Lower leg skin (tissue), 4 donors: Measurements from ENCODE around the gene MTCH1. TPM values are rescaled to one million over a fixed set of nuclear protein-coding genes. Genes with fewer than 3 reads are reported as not detected.

ENCODE experiments used
- DNase-seq, 2 donors: peaks; one replicate each; pipeline ENCODE4 v3.0.0-alpha.2; 2019; ENCODE audit warnings: low spot score in 2 of 2
- H3K4me3 ChIP-seq: fragments of 200-600 bp; sonication (generic); 2 replicates; pipeline ENCODE4 v1.5.1; 2017; ENCODE audit warnings: mild to moderate bottlenecking, low read depth; ENCODE audit not compliant: poor library complexity, severe bottlenecking
- CTCF ChIP-seq, 3 donors: fragments of 450-650 bp; IDR thresholded peaks; one replicate each; pipeline ENCODE4 v1.5.1; 2016; ENCODE audit warnings: antibody characterized with exemption in 3 of 3, mild to moderate bottlenecking in 3 of 3, moderate library complexity in 2 of 3
- POLR2A ChIP-seq, 2 donors: fragments of 450-650 bp; IDR thresholded peaks; one replicate each; pipeline ENCODE4 v1.6.1; 2016 to 2017; ENCODE audit warnings: antibody characterized with exemption in 2 of 2, mild to moderate bottlenecking in 1 of 2, moderate library complexity in 1 of 2
- WGBS, 2 donors: methylation state at CpG; one replicate each; pipeline ENCODE4 v1.1.5; 2018; 5-methylcytosine and 5-hydroxymethylcytosine counted together
- intact Hi-C: fragments of 100-400 bp; cut with DNase I; formaldehyde crosslinking; loops from one replicate; pipeline ENCODE4 v1.15.0; 2023; ENCODE audit warnings: low total_unique reads
- total RNA-seq, 4 donors: library from RNA; depleted of rRNA; stranded (reverse); fragments of >200 nt; gene quantifications; one replicate each; pipeline ENCODE4 v1.1.0, GENCODE V29; 2016

The MTCH1 gene
- total RNA-seq, 4 donors from 2014 or later: 166 to 219 (median 188) TPM

- H3K4me3 ChIP-seq: no peak overlapping the region
- DNase-seq: no peak
- intact Hi-C loops: no loop called here
- TF ChIP-seq CTCF (IDR thresholded peaks at IDR 0.05) (no peak), POLR2A (IDR thresholded peaks at IDR 0.05) (no peak)
- WGBS, 2 donors: 70 to 73% methylated on average over 3 of the region's 3 CpGs
Measured at GRCh38 chr6:36967301-36967700, 18.7 kb downstream of the MTCH1 start.

GRCh38 chr6:36964908-36965307 lies 21.1 kb downstream of the MTCH1 start:
- no peak overlapping the region for H3K4me3 ChIP-seq
- no peak for DNase-seq
- WGBS, 2 donors: 76 to 91% methylated on average over 4 of the region's 4 CpGs
- TF ChIP-seq CTCF (IDR thresholded peaks at IDR 0.05): no peak
- no peak for TF ChIP-seq POLR2A (IDR thresholded peaks at IDR 0.05)
- intact Hi-C loops: no loop called here

- no peak for TF ChIP-seq CTCF (IDR thresholded peaks at IDR 0.05)
- no peak for TF ChIP-seq POLR2A (IDR thresholded peaks at IDR 0.05)
- 84 to 85% methylated on average over 6 of the region's 6 CpGs for WGBS, 2 donors
- DNase-seq: no peak
- intact Hi-C loops: no loop called here
- H3K4me3 ChIP-seq: no peak overlapping the region
Measured at GRCh38 chr6:36964349-36964748, 21.6 kb downstream of the MTCH1 start.

- H3K4me3 ChIP-seq: no peak overlapping the region
- DNase-seq: no peak
- intact Hi-C loops: no loop called here
- TF ChIP-seq CTCF (IDR thresholded peaks at IDR 0.05) (no peak), POLR2A (IDR thresholded peaks at IDR 0.05) (no peak)
- WGBS, 2 donors: 32 to 40% methylated on average over 11 of the region's 11 CpGs
Measured at GRCh38 chr6:36963451-36964290, 22.3 kb downstream of the MTCH1 start.

- intact Hi-C loops: no loop called here
- peak; percentile 63 to 94 for DNase-seq
Measured at GRCh38 chr6:36962874-36963273, 23.1 kb downstream of the MTCH1 start.

More at GRCh38 chr6:36962874-36963273, 23.1 kb downstream of the MTCH1 start:
- TF ChIP-seq POLR2A (IDR thresholded peaks at IDR 0.05) (no peak), CTCF (IDR thresholded peaks at IDR 0.05) (no peak)
- no peak overlapping the region for H3K4me3 ChIP-seq
- 71 to 78% methylated on average over 12 of the region's 12 CpGs for WGBS, 2 donors
